ENCODE results near the gene LEMD1.

LEMD1 gene

GRCh38 chr1:205351984-205352713 lies 69.7 kb downstream of the LEMD1 start:
- Histone ChIP-seq H4K20me1 (ENCODE audit: insufficient read depth, low read length) (no peaks in the 10 kb centered on the region), H3K79me2 (ENCODE audit: insufficient read depth, low read length) (no peaks in the 10 kb centered on the region), H3K9ac (ENCODE audit: low read length) (no peak overlapping the region), H3K27ac (ENCODE audit: low read depth, low read length, poor library complexity, severe bottlenecking) (no peak overlapping the region), H3K27me3 (ENCODE audit: insufficient read depth, low read length) (peaks cover 5% of the 10 kb centered on the region; the same call in 1 of the 2 replicates), H3K36me3 (ENCODE audit: insufficient read depth, low read length) (no peaks in the 10 kb centered on the region), H3K9me3 (ENCODE audit: low read length) (no peaks in the 10 kb centered on the region), H2AFZ (ENCODE audit: low read length) (no peak overlapping the region), H3K4me2 (ENCODE audit: low read length) (no peak overlapping the region), H3K4me3 (ENCODE audit: low read depth, low read length, poor library complexity, severe bottlenecking) (no peak overlapping the region), H3F3A (ENCODE audit: insufficient read depth, low read length) (no peaks in the 10 kb centered on the region), H3K4me1 (ENCODE audit: insufficient read depth, low read length, severe bottlenecking) (no peaks in the 10 kb centered on the region), H3K9me2 (ENCODE audit: low read depth, low read length) (no peaks in the 10 kb centered on the region)
- TF ChIP-seq EZH2 (IDR thresholded peaks at IDR 0.05; ENCODE audit: borderline replicate concordance, low read length): no peak
- TF ChIP-seq, protein P1, sequence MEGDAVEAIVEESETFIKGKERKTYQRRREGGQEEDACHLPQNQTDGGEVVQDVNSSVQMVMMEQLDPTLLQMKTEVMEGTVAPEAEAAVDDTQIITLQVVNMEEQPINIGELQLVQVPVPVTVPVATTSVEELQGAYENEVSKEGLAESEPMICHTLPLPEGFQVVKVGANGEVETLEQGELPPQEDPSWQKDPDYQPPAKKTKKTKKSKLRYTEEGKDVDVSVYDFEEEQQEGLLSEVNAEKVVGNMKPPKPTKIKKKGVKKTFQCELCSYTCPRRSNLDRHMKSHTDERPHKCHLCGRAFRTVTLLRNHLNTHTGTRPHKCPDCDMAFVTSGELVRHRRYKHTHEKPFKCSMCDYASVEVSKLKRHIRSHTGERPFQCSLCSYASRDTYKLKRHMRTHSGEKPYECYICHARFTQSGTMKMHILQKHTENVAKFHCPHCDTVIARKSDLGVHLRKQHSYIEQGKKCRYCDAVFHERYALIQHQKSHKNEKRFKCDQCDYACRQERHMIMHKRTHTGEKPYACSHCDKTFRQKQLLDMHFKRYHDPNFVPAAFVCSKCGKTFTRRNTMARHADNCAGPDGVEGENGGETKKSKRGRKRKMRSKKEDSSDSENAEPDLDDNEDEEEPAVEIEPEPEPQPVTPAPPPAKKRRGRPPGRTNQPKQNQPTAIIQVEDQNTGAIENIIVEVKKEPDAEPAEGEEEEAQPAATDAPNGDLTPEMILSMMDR (IDR thresholded peaks at IDR 0.05; ENCODE audit: low read length): no peak

DNA sequence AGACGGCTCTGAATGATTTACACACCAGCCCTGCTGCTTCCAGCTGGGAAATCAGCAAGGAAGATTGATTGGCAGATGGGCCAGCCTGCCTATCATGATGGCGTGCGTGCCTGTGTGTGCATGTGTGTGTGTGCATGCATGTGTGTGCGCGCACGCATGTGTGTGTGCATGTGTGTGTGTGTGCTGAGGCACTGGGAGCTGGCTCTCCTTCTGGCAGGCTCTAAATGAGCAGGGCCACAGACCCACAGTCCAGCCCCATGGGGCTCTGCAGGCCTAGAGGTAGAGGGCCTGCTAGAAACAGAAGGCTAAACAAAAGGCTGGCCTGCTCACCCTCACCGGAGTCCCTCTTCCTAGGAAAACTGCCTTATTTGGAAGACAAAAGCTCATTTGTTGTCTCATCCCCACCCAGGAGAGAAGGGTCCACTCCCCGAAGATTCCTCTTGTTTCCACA lies 71.1 kb downstream of the LEMD1 start:
- no peak overlapping the region for H3K27ac ChIP-seq (ENCODE audit: low read depth, low read length, poor library complexity, severe bottlenecking)

GRCh38 chr1:205350124-205350523 lies 71.7 kb downstream of the LEMD1 start:
- Histone ChIP-seq H3K9me3 (ENCODE audit: low read length) (no peaks in the 10 kb centered on the region), H3K36me3 (ENCODE audit: insufficient read depth, low read length) (no peaks in the 10 kb centered on the region), H3K9ac (ENCODE audit: low read length) (no peak overlapping the region), H3K27me3 (ENCODE audit: insufficient read depth, low read length) (peaks cover 5% of the 10 kb centered on the region; the same call in 1 of the 2 replicates), H3K4me3 (ENCODE audit: low read depth, low read length, poor library complexity, severe bottlenecking) (no peak overlapping the region), H2AFZ (ENCODE audit: low read length) (no peak overlapping the region), H4K20me1 (ENCODE audit: insufficient read depth, low read length) (no peaks in the 10 kb centered on the region), H3K4me1 (ENCODE audit: insufficient read depth, low read length, severe bottlenecking) (no peaks in the 10 kb centered on the region), H3K27ac (ENCODE audit: low read depth, low read length, poor library complexity, severe bottlenecking) (no peak overlapping the region), H3K79me2 (ENCODE audit: insufficient read depth, low read length) (no peaks in the 10 kb centered on the region), H3K9me2 (ENCODE audit: low read depth, low read length) (no peaks in the 10 kb centered on the region), H3F3A (ENCODE audit: insufficient read depth, low read length) (no peaks in the 10 kb centered on the region), H3K4me2 (ENCODE audit: low read length) (no peak overlapping the region)
- TF ChIP-seq, protein P1 (IDR thresholded peaks at IDR 0.05; ENCODE audit: low read length): no peak
- no peak for TF ChIP-seq EZH2 (IDR thresholded peaks at IDR 0.05; ENCODE audit: borderline replicate concordance, low read length)

More for the DNA sequence above, 71.1 kb downstream of the LEMD1 start:
- H3K4me3 ChIP-seq (ENCODE audit: low read depth, low read length, poor library complexity, severe bottlenecking): no peak overlapping the region
- H3K4me2 ChIP-seq (ENCODE audit: low read length): no peak overlapping the region
- H3K79me2 ChIP-seq (ENCODE audit: insufficient read depth, low read length): no peaks in the 10 kb centered on the region
- no peak overlapping the region for H2AFZ ChIP-seq (ENCODE audit: low read length)
- no peaks in the 10 kb centered on the region for H3K9me2 ChIP-seq (ENCODE audit: low read depth, low read length)
- H4K20me1 ChIP-seq (ENCODE audit: insufficient read depth, low read length): no peaks in the 10 kb centered on the region
- no peak overlapping the region for H3K9ac ChIP-seq (ENCODE audit: low read length)
- H3K36me3 ChIP-seq (ENCODE audit: insufficient read depth, low read length): no peaks in the 10 kb centered on the region
- no peaks in the 10 kb centered on the region for H3K4me1 ChIP-seq (ENCODE audit: insufficient read depth, low read length, severe bottlenecking)
- TF ChIP-seq, protein P1 (IDR thresholded peaks at IDR 0.05; ENCODE audit: low read length): no peak
- no peak for TF ChIP-seq EZH2 (IDR thresholded peaks at IDR 0.05; ENCODE audit: borderline replicate concordance, low read length)
- H3K9me3 ChIP-seq (ENCODE audit: low read length): no peaks in the 10 kb centered on the region
- H3F3A ChIP-seq (ENCODE audit: insufficient read depth, low read length): no peaks in the 10 kb centered on the region
- peaks cover 5% of the 10 kb centered on the region; the same call in 1 of the 2 replicates for H3K27me3 ChIP-seq (ENCODE audit: insufficient read depth, low read length)
